MG63 (cell line): ENCODE data around the gene SMARCE1. TPM values are rescaled to one million over a fixed set of nuclear protein-coding genes. Genes with fewer than 3 reads are reported as not detected.
A peak's percentile ranks its signal among the peaks of the same experiment; 100 is the strongest.
"Not testable (repeated sequence)": the region's sequence is repeated elsewhere in the genome, so short reads cannot be mapped to it uniquely, and the experiment has no call there.

Experiments used
- DNase-seq: peaks from one replicate; pipeline ENCODE4 v3.0.0-alpha.2; 2020
- H3K27me3 ChIP-seq: fragments of 250-450 bp; sonication (Bioruptor Pico); 2 replicates; pipeline ENCODE4 v1.5.1; 2020; ENCODE audit warnings: mild to moderate bottlenecking, moderate library complexity
- H3K36me3 ChIP-seq: fragments of 250-450 bp; sonication (Bioruptor Pico); 2 replicates; pipeline ENCODE4 v1.5.1; 2020; ENCODE audit warnings: mild to moderate bottlenecking, moderate library complexity
- H3K4me3 ChIP-seq: fragments of 250-450 bp; sonication (Bioruptor Pico); 2 replicates; pipeline ENCODE4 v1.5.1; 2020; ENCODE audit warnings: mild to moderate bottlenecking, moderate library complexity
- H3K9me3 ChIP-seq: fragments of 250-450 bp; sonication (Bioruptor Pico); 2 replicates; pipeline ENCODE4 v1.5.1; 2020; ENCODE audit warnings: mild to moderate bottlenecking, moderate library complexity
- total RNA-seq: library from RNA; depleted of rRNA; stranded (reverse); fragments of >200 nt; shearing (Covaris generic); gene quantifications from 2 replicates; pipeline ENCODE4 v1.2.3, GENCODE V29; 2014; ENCODE audit warnings: low replicate concordance

SMARCE1 gene
- total RNA-seq, 1 experiment from 2014 or later = 57.9 TPM

DNA sequence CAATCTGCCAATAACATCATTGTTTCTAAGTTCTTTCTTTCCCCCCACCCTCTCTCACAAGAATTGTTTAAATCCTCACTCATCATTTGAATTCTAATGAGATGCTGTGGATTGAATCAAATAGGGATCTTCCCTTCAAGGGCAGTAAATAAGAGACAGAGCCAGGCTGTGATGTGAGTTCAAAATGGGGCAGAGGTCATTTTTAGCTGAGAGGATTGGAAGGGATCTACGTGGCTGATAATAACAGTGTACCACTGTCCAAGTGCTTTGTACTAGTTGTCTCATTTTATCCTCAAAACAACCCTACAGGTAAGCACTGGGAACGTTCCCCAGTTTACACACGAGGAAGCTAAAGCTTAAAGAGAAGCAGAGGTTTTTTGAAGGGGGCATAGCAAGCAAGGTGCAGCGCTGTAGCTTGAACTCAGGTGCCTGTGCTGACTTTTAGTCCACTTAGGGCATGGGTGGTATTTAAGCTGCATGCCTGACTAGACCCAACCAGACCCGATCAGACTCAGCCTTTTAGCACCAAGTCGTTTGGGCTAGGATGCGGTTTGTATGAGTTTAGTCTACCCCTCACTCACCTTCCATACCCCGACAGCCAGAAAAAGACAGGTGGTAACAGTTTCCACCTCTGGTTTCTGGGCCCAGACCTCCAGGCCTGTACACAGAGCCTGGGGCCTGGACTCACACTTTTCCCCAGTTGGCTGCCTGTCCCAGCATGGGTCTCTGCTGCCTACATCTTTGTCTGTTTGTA lies 43.1 kb downstream of the SMARCE1 start:
- Histone ChIP-seq H3K36me3 (no peaks in the 10 kb centered on the region), H3K4me3 (no peak overlapping the region), H3K27me3 (no peaks in the 10 kb centered on the region), H3K9me3 (no peaks in the 10 kb centered on the region)
- no peak for DNase-seq

DNA sequence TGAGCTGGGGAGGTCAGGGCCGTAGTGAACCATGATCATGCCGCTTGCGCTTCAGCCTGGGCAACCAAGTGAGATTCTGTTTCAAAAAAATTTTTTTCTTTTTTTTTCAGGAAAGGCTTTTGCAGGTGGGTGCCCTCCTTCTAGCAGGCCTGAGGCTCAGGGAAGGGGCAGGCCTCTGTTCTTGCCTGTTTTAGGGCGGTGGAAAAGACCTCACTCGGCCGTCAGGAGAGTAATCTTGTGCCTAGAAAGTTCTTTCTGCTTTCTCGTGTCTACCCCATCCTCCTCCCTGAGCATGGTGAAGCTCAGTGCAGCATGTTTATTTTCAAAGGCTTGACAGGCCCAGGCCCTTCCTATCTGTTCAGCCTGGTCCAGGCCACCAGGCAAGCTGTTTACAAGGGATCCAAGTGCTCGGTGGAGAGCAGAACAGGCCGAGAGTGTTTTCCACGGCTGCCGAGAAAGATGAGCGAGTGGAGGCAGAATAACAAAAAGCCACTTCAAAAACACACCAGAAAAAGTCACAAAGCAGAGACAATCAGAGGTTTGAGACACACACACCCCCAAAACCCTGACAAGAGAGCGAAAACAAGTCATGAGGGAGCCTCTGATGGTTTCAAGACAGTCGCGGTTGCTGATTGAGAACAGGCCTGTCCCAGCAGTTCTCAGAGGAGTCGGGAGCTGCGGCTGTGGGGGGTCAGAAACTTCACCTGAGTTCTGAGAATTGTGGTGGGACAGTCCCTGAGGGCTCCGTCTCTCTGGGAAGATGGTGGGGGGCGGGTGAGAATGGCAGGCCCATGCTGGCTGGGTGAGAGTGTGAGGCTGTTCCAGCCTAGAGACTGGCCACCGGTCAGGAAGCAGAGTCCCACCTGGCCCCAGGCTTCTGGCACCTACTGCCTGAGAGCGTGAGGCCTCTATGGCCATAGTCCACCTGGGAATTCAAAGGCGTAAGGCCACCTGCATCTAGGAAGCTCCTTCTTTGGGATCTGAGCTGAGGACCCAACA lies 44.9 kb downstream of the SMARCE1 start:
- no peak for DNase-seq
- H3K4me3 ChIP-seq = no peak overlapping the region
- H3K36me3 ChIP-seq = no peaks in the 10 kb centered on the region
- H3K27me3 ChIP-seq = no peaks in the 10 kb centered on the region
- H3K9me3 ChIP-seq = no peaks in the 10 kb centered on the region

DNA sequence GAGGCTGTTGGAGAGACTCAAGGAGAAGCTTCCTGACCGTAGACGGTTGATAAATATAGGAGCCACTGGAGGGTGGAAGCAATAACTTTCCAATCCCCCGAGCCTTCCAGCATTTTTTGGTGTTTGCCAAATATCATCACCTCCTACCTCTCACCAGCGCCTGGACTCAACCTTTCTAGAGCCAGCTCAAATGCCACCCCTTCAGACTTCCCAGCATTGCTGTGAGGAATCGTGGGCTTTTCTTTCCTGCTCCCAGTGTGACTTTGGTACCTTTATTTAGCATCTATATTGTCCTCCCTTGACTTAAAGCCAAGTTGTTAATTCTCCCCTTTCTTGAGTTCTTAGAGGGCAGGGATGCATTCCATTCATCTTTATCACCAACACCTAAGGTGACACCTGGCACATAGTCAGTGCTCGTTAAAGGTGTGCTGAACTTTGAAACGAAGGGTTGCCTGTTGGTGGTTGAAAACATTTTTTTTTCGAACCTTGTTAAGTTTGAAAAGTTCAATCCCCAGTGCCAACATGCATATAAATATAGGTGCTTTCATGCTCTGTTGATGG lies 47.1 kb downstream of the SMARCE1 start:
- no peaks in the 10 kb centered on the region for H3K36me3 ChIP-seq
- H3K9me3 ChIP-seq = no peaks in the 10 kb centered on the region
- DNase-seq = no peak
- H3K27me3 ChIP-seq = no peaks in the 10 kb centered on the region
- no peak overlapping the region for H3K4me3 ChIP-seq

DNA sequence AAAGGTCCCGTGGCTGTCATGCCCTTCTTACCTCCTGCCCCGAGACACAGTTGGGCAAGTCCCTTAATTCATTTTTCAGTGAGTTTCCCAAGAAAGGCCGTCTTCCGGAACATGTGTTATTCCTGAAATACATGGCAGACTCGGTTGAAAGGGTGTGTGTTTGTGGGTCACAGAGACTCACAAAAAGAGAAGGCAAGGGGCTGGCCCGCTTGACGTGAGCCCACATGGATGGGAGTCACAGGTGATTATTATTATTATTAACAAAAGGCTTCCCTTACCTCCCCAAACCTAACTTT lies 48.2 kb downstream of the SMARCE1 start:
- no peaks in the 10 kb centered on the region for H3K27me3 ChIP-seq
- no peak overlapping the region for H3K4me3 ChIP-seq
- H3K9me3 ChIP-seq = no peaks in the 10 kb centered on the region
- no peaks in the 10 kb centered on the region for H3K36me3 ChIP-seq
- DNase-seq = no peak

DNA sequence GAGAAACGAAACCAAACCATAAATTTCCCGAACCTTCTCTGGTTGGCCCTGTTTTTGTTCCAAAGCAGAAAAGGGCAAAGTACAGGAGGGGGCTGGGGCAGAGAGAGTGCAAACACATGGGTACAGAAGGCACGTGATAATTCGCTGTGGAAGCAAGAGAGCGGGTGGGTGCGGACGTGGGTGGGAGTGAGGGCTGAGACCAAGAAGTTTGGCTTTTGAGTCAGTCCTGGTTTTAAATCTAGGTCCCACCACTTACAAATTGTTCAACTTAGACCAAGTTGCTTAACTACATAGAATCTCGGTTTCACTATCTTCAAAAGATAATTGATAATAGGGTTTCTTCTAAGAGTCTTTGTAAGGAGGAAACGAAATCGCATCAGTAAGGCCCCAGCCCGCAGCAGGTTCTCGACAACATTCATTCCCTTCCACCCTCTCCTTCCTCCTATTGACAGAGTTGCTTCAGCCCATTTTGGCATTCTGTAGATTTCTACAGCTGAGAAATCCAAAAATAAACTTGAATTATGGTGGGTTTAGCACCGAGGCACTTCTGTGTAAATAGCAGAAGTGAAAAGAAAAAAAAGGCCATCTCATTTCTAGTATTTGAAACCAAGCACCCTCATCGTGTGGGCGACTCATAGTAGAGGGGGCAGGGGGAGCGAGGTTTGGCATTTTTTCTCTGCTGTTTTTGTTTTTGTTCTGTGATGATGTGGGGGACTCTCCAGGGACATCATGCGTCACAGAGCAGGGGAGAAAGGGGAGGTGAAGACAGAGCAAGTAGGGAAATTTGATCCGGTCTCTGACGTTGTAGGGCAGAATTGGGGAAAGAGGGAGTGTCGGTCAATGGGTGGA lies 48.8 kb downstream of the SMARCE1 start:
- Histone ChIP-seq H3K27me3 (no peaks in the 10 kb centered on the region), H3K4me3 (no peak overlapping the region), H3K36me3 (no peaks in the 10 kb centered on the region), H3K9me3 (no peaks in the 10 kb centered on the region)
- no peak for DNase-seq

DNA sequence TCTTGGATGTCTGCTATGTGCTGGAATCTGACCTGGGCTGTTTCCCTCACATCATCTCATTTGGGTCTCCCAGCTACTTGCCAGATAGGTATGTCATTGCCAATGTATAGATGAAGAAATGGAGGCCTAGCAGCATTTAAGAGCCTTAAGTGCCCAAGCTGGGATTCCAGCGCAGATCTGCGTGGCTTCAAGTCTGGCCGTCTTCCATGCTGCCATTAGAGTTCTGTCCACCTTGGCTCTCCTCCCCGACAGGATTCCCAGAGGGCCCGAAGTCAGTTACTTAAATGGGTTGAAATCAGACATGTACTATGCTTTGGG lies 49.4 kb downstream of the SMARCE1 start:
- Histone ChIP-seq H3K4me3 (no peak overlapping the region), H3K9me3 (no peaks in the 10 kb centered on the region), H3K27me3 (no peaks in the 10 kb centered on the region), H3K36me3 (no peaks in the 10 kb centered on the region)
- no peak for DNase-seq

DNA sequence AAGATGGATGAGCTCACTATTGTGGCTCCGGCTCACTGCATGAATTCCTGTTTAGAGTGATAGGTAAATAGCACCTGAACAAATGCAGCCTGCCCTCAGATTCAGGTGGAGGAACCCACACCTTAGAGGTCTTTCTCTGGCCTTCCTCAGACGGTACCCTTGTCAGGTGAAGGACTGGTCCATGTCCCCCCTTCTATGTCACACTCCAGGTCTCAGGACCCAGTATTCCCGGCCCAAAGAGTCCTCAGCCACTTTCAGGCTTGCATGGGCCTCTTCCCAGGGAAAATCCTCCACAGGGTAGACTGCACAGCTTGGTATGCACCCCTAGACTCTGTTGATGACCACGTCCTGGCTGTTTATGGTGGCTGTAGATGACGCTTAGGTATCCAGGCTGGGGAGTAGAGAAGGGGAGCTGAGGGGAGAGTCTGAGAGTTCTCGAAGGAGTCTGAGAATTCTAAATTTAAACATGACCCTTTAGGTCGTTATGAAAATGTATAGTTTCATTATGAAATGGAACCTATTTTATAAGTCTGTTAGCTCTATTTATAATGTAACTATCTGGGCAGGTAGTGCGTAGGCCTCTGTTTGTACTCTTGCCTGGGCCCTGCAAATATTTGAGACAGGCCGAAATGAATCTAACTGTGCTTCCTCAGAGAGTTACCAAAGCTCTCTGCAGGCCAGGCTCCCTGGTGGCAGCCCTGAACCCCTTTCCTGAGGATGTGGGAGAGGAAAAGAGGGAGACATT lies 49.9 kb downstream of the SMARCE1 start:
- DNase-seq = no peak
- Histone ChIP-seq H3K9me3 (no peaks in the 10 kb centered on the region), H3K27me3 (no peaks in the 10 kb centered on the region), H3K36me3 (no peaks in the 10 kb centered on the region), H3K4me3 (no peak overlapping the region)

DNA sequence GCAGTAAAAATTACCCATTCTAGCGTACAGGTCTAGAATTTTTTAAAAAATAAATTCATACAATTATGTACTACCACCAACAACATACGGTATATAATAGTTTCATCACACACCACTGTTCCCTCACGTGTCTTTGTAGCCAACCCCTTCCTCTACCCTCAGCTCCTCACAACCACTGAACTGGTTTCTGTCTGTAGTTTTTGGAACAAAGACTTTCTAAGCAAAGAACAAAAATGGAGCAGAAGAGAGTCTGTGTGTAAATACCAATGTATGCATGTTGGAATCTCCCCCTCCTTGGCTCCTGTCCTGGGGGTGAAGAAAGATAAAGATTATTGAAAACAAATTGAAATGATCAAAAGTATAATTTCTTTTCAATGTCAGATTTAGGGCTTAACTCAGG lies 50.5 kb downstream of the SMARCE1 start:
- Histone ChIP-seq H3K4me3 (no peak overlapping the region), H3K27me3 (no peaks in the 10 kb centered on the region), H3K36me3 (no peaks in the 10 kb centered on the region), H3K9me3 (no peaks in the 10 kb centered on the region)
- DNase-seq = no peak

DNA sequence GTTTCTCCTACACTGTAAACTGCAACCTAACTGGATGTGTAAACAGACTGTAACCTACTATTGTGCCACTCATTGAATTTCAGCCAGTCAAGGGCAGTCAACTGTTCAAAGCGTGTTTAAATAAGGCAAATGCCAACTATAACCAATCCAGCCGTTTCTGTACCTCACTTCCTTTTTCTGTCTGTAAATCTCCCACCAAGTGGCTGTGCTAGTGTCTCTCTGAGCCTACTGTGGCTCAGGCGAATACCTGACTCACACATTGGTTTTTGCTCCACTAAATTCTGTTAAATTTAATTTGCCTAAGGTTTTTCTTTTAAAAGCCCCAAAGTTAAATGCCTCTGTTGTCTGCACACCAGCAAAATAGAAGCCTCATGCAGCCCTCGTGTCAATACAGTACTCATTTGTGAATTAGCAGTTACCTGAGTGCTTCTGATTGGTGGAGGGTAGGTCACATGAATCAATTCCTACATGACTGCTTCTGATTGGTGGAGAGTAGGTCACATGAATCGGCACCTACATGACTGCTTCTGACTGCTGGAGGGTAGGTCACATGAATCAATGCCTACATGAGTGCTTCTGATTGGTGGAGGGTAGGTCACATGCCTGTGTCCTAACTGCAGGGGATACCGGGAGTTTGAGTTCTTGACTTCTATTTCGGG lies 51.2 kb downstream of the SMARCE1 start:
- DNase-seq = peak; percentile 19
- Histone ChIP-seq H3K36me3 (no peaks in the 10 kb centered on the region), H3K27me3 (no peaks in the 10 kb centered on the region), H3K9me3 (no peaks in the 10 kb centered on the region), H3K4me3 (no peak overlapping the region)

DNA sequence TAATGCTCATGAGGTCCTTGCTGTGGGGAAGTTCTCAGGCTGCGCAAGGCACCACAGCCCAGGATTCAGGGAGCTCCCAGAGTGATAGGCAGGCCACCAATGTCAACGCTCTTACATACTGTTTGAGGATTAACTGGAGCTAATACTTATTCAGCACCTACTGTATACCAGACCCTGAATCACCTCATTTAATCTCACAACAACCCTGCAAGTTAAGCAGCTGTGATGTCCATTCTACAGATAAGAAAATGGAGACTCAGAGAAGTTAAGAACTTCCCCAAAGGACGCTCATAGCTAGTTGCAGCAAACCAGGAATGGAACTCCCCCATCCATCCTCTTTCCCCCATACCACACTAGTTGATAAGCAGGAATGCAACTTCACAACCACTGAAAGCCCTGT lies 56.9 kb downstream of the SMARCE1 start:
- no peak overlapping the region for H3K4me3 ChIP-seq
- H3K27me3 ChIP-seq = peaks cover 12% of the 10 kb centered on the region
- H3K36me3 ChIP-seq = no peaks in the 10 kb centered on the region
- H3K9me3 ChIP-seq = no peaks in the 10 kb centered on the region
- DNase-seq = no peak

DNA sequence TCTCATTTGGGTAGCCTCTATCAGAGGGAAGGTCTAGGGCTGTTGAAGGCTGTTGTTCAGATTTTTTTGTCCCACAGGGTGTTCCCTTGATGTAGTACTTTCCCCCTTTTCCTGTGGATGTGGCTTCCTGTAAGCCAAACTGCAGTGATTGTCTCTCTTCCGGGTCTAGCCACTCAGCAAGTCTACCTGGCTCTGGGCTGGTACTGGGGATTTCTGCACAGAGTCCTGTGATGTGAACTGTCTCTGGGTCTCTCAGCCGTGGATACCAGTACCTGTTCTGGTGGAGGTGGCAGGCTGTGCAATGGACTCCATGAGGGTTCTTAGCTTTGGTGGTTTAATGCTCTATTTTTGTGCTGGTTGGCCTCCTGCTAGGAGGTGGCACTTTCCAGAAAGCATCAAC lies 59.1 kb downstream of the SMARCE1 start:
- peaks cover 20% of the 10 kb centered on the region for H3K27me3 ChIP-seq
- no peak overlapping the region for H3K4me3 ChIP-seq
- H3K9me3 ChIP-seq = peaks cover 8% of the 10 kb centered on the region
- H3K36me3 ChIP-seq = no peaks in the 10 kb centered on the region
- DNase-seq = no peak

DNA sequence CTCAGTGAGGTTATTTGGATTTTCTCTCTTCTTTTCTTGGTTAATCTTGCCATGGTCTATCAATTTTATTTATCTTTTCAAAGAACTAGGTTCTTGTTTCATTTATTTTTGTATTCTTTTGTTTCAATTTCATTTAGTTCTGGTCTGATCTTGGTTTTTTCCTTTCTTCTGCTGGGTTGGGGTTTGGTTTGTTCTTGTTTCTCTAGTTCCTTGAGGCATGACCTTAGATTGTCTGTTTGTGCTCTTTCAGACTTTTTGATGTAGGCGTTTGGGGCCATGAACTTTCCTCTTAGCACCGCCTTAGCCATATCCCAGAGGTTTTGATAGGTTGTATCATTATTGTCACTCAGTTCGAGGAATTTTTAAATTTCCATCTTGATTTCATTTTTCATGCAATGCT lies 61.4 kb downstream of the SMARCE1 start:
- H3K4me3 ChIP-seq, H3K9me3 ChIP-seq, DNase-seq, H3K36me3 ChIP-seq: not testable (repeated sequence)
- peaks cover 25% of the 10 kb centered on the region for H3K27me3 ChIP-seq

DNA sequence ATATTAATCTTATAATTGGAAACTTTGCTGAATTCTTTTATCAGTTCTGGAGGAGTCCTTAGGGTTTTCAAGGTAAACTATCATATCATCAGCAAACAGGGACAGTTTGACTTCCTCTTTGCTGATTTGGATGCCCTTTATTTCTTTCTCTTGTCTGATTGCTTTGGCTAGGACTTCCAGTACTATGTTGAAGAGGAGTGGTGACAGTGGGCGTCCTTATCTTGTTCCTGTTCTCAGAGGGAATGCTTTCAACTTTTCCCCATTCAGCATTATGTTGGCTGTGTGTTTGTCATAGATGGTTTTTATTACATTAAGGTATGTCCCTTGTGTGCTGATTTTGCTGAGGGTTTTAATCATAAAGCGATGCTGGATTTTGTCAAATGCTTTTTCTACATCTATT lies 62.7 kb downstream of the SMARCE1 start:
- not testable (repeated sequence) for H3K36me3 ChIP-seq, H3K4me3 ChIP-seq, H3K9me3 ChIP-seq, DNase-seq
- peaks cover 22% of the 10 kb centered on the region for H3K27me3 ChIP-seq

DNA sequence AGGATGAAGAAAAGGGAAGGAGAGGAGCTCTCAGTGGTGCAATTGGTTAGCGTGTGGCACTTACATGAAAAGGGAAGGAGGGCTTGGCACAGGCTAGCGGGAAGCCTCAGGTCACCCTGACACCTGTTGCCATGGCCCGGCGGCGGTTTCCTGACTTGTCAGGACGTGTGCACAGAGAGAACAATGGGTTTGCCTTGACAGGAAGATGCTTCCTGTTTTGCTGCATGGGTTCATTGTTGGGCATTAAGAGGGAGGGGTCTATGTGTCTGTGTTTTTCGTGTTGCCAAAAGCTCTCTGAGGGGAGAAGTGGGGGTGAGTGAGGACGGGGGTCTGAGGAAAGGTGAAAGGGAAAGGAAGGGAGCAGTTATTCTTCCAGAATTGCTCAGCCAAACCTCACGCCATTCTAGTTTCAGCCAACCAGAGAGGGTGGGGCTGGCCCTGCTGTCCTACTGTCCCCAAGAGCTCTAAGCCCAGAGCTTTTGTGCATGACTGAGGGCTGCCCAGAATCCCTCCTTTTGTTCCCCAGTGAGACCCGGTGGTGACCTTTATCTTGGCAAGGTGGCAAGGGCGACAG lies 65.2 kb downstream of the SMARCE1 start:
- peaks cover 18% of the 10 kb centered on the region for H3K27me3 ChIP-seq
- H3K4me3 ChIP-seq = no peak overlapping the region
- no peaks in the 10 kb centered on the region for H3K36me3 ChIP-seq
- peaks cover 8% of the 10 kb centered on the region for H3K9me3 ChIP-seq
- DNase-seq = no peak

DNA sequence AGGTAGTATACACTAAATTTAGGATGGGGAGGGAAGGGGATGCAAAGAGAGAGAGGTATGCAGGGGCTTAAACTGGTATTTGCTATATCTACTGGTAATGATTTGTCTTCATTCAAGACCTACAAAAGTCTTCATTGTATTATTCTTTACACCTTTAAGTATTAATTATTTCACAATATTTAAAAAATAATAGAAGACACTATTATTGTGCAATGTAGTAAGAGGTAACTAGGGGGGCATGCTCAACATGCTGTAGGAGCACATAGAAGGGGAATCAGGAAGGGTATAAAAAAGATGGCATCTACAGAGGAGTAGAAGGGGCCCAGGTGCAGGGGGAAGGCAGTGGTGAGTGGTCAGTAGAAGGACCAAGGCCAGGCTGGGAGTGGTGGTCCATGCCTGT lies 67.5 kb downstream of the SMARCE1 start:
- DNase-seq = no peak
- H3K27me3 ChIP-seq = peaks cover 9% of the 10 kb centered on the region; the same call in 1 of the 2 replicates
- H3K36me3 ChIP-seq = no peaks in the 10 kb centered on the region
- H3K4me3 ChIP-seq = no peak overlapping the region
- peaks cover 8% of the 10 kb centered on the region for H3K9me3 ChIP-seq
